ENCODE measurements around the gene CCND3. TPM values are rescaled to one million over a fixed set of nuclear protein-coding genes. Genes with fewer than 3 reads are reported as not detected.
A peak's percentile ranks its signal among the peaks of the same experiment; 100 is the strongest.

The CCND3 gene
- total RNA-seq, 4 donors from 2014 or later: 103 to 212 (median 145) TPM

GRCh38 chr6:41939848-41940758, 1.5 kb downstream of the CCND3 start:
- H3K36me3 ChIP-seq: peaks cover 0 to 20% of the 10 kb centered on the region in 2 donors
- H3K9me3 ChIP-seq: no peaks in the 10 kb centered on the region
- no peak for ATAC-seq
- peaks cover 2 to 66% (median 34%) of the 10 kb centered on the region in 3 donors for H3K4me1 ChIP-seq
- TF ChIP-seq EP300 (IDR thresholded peaks at IDR 0.05) (no peak), POLR2A (IDR thresholded peaks at IDR 0.05) (no peak), CTCF (IDR thresholded peaks at IDR 0.05) (no peak), POLR2AphosphoS5 (IDR thresholded peaks at IDR 0.05) (no peak)
- H3K27ac ChIP-seq: peak overlapping the region in 3 of 4 donors; percentile 90 to 93 (median 92)
- no peaks in the 10 kb centered on the region for H3K27me3 ChIP-seq
- H3K4me3 ChIP-seq: peak overlapping the region; percentile 48 to 76
- 13% methylated on average over 3 to 4 of the region's 27 CpGs for WGBS, 2 donors (ENCODE audit: low coverage in 1 of 2)

DNA sequence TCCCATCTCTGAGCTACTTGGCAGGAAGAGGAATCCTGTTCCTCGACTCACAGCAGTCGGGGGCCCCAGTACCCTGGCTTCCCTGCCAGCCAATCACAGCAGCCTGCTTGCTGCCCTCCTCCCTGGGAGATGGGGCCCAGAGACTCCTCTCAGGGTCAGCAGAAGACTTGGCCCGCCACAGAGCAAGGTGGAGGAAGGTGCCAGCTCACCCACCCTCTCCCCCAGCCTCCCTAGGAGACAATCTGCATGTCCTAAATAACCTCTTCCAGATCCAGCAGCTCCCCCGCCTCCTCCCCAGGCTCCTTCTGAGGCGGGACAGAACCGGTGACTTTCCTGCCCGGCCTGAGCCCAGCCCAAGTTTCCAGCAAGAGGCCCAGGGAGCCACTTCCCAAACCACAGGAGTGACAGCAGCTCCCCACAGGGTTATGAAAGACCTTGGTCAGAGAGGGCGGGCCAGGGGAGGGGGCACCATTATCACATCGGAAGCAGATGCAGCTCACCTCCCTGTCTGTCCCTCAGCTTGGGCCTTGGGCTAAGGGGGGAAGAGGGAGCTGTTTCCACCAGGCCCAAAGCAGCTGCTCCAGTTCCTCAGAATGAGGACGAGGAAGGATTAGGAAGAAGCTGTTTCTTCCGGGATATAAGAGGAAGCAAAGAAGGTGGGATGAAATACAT, 2.3 kb downstream of the CCND3 start:
- ATAC-seq: no peak
- H3K27me3 ChIP-seq: no peaks in the 10 kb centered on the region
- TF ChIP-seq POLR2AphosphoS5 (IDR thresholded peaks at IDR 0.05) (no peak), EP300 (IDR thresholded peaks at IDR 0.05) (no peak), CTCF (IDR thresholded peaks at IDR 0.05) (no peak), POLR2A (IDR thresholded peaks at IDR 0.05) (no peak)
- H3K4me1 ChIP-seq: peaks cover 2 to 66% (median 34%) of the 10 kb centered on the region in 3 donors
- peaks cover 0 to 27% of the 10 kb centered on the region in 2 donors for H3K36me3 ChIP-seq
- no peak overlapping the region for H3K4me3 ChIP-seq
- H3K9me3 ChIP-seq: no peaks in the 10 kb centered on the region
- 27% methylated on average over 5 of the region's 11 CpGs; no CpG with 5 or more reads in 1 of the 2 donors for WGBS, 2 donors (ENCODE audit: low coverage in 1 of 2)
- peak overlapping the region in 3 of 4 donors; percentile 90 to 93 (median 92) for H3K27ac ChIP-seq

GRCh38 chr6:41938590-41939175, 2.9 kb downstream of the CCND3 start:
- no peak overlapping the region for H3K4me3 ChIP-seq

More at GRCh38 chr6:41938590-41939175, 2.9 kb downstream of the CCND3 start:
- H3K27ac ChIP-seq: peak overlapping the region in 3 of 4 donors; percentile 90 to 93 (median 92)
- no peak for ATAC-seq
- WGBS, 2 donors (ENCODE audit: low coverage in 1 of 2): 57 to 68% methylated on average over 4 of the region's 5 CpGs
- peaks cover 2 to 66% (median 34%) of the 10 kb centered on the region in 3 donors for H3K4me1 ChIP-seq
- no peaks in the 10 kb centered on the region for H3K27me3 ChIP-seq
- peaks cover 0 to 34% of the 10 kb centered on the region in 2 donors for H3K36me3 ChIP-seq
- no peak for TF ChIP-seq POLR2AphosphoS5 (IDR thresholded peaks at IDR 0.05)
- no peak for TF ChIP-seq EP300 (IDR thresholded peaks at IDR 0.05)
- no peak for TF ChIP-seq CTCF (IDR thresholded peaks at IDR 0.05)
- TF ChIP-seq POLR2A (IDR thresholded peaks at IDR 0.05): no peak
- H3K9me3 ChIP-seq: no peaks in the 10 kb centered on the region

Data from gastroesophageal sphincter (tissue), 4 donors.